HL-60 (cell line): ENCODE data around the gene ECM2.

ENCODE experiments used
- DNase-seq, 2 experiments: peaks; one replicate each; pipeline ENCODE4 v3.0.0-alpha.2; 2010 to 2020; ENCODE audit warnings: low read depth in 1 of 2, low spot score in 1 of 2
- H3K27ac ChIP-seq: fragments of 250-450 bp; sonication (Bioruptor Pico); replicated peaks from 2 replicates; pipeline ENCODE4 v1.5.1; 2020; ENCODE audit warnings: mild to moderate bottlenecking, moderate library complexity
- H3K27me3 ChIP-seq: fragments of 250-450 bp; sonication (Bioruptor Pico); 2 replicates; pipeline ENCODE4 v1.5.1; 2021; ENCODE audit warnings: mild to moderate bottlenecking, moderate library complexity; ENCODE audit not compliant: insufficient read depth, poor library complexity, severe bottlenecking
- H3K4me3 ChIP-seq: replicated peaks from 2 replicates; pipeline ENCODE4 v1.5.1; 2011; ENCODE audit warnings: mild to moderate bottlenecking, control low read depth, low read length; ENCODE audit not compliant: insufficient read depth
- GABPA ChIP-seq: IDR thresholded peaks from 2 replicates; pipeline ENCODE4 v1.6.1; 2012; ENCODE audit warnings: low read depth
- POLR2AphosphoS5 ChIP-seq: IDR thresholded peaks from 2 replicates; pipeline ENCODE4 v1.6.1; 2012; ENCODE audit warnings: low read depth
- SPI1 ChIP-seq: IDR thresholded peaks from 2 replicates; pipeline ENCODE4 v1.6.1; 2012; ENCODE audit warnings: low read depth, mild to moderate bottlenecking, borderline replicate concordance
- TF ChIP-seq, protein P1 (sequence below): IDR thresholded peaks from 2 replicates; pipeline ENCODE4 v1.6.1; 2012; ENCODE audit warnings: low read depth; ENCODE audit not compliant: insufficient replicate concordance
- TF ChIP-seq, protein P2 (sequence below): IDR thresholded peaks from one replicate; pipeline ENCODE4 v1.5.1; 2011; ENCODE audit warnings: low read length, control low read depth, inconsistent platforms; ENCODE audit not compliant: insufficient read depth

ECM2 gene

DNA sequence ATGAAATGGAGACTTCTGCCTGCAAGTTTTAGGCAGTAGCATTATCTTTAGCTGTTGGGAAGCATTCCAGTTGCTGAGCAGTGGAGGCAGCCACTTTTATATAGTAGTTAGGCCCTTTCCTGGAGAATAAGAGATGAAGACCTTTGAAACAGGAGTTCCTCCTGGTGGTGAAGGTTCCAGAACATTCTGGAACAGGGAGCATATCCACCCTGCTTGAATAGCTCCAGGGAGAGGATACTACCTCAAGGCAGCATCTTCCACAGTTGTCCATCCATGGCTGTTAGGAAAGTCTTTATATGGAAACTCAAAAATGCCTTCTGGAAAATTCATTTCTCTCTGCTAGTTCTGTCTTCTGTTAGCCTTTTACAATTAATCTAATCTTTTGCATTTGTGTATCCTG, 56.4 kb downstream of the ECM2 start:
- DNase-seq = no peak
- TF ChIP-seq, protein P1, sequence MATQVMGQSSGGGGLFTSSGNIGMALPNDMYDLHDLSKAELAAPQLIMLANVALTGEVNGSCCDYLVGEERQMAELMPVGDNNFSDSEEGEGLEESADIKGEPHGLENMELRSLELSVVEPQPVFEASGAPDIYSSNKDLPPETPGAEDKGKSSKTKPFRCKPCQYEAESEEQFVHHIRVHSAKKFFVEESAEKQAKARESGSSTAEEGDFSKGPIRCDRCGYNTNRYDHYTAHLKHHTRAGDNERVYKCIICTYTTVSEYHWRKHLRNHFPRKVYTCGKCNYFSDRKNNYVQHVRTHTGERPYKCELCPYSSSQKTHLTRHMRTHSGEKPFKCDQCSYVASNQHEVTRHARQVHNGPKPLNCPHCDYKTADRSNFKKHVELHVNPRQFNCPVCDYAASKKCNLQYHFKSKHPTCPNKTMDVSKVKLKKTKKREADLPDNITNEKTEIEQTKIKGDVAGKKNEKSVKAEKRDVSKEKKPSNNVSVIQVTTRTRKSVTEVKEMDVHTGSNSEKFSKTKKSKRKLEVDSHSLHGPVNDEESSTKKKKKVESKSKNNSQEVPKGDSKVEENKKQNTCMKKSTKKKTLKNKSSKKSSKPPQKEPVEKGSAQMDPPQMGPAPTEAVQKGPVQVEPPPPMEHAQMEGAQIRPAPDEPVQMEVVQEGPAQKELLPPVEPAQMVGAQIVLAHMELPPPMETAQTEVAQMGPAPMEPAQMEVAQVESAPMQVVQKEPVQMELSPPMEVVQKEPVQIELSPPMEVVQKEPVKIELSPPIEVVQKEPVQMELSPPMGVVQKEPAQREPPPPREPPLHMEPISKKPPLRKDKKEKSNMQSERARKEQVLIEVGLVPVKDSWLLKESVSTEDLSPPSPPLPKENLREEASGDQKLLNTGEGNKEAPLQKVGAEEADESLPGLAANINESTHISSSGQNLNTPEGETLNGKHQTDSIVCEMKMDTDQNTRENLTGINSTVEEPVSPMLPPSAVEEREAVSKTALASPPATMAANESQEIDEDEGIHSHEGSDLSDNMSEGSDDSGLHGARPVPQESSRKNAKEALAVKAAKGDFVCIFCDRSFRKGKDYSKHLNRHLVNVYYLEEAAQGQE = no peak
- TF ChIP-seq SPI1 (no peak), POLR2AphosphoS5 (no peak), GABPA (no peak)
- TF ChIP-seq, protein P2, sequence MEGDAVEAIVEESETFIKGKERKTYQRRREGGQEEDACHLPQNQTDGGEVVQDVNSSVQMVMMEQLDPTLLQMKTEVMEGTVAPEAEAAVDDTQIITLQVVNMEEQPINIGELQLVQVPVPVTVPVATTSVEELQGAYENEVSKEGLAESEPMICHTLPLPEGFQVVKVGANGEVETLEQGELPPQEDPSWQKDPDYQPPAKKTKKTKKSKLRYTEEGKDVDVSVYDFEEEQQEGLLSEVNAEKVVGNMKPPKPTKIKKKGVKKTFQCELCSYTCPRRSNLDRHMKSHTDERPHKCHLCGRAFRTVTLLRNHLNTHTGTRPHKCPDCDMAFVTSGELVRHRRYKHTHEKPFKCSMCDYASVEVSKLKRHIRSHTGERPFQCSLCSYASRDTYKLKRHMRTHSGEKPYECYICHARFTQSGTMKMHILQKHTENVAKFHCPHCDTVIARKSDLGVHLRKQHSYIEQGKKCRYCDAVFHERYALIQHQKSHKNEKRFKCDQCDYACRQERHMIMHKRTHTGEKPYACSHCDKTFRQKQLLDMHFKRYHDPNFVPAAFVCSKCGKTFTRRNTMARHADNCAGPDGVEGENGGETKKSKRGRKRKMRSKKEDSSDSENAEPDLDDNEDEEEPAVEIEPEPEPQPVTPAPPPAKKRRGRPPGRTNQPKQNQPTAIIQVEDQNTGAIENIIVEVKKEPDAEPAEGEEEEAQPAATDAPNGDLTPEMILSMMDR = no peak
- Histone ChIP-seq H3K4me3 (no peak overlapping the region), H3K27ac (no peak overlapping the region), H3K27me3 (no peaks in the 10 kb centered on the region)

DNA sequence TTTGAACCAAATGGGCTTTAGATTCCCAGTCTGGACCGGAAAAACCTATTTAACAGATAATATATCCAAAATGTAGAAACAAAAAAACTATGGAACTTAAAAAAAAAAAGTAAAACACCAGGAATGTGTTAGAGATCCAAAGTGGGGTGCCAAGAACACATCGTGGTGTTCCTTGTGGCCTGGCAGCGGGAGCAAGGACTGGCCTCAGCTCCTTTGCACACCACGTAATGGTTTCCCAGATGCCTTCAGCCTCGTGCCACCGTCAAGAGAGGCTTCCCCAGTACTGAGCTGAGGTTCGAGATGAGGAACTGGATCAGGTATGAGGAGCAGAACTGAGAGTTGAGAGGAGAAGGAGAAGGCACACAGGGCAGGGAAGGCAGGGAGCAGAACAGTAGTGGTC, 57.0 kb downstream of the ECM2 start:
- H3K27ac ChIP-seq = no peak overlapping the region
- no peaks in the 10 kb centered on the region for H3K27me3 ChIP-seq
- no peak for DNase-seq
- no peak overlapping the region for H3K4me3 ChIP-seq
- no peak for TF ChIP-seq GABPA
- TF ChIP-seq, protein P1 = no peak
- no peak for TF ChIP-seq SPI1
- TF ChIP-seq POLR2AphosphoS5 = no peak
- TF ChIP-seq, protein P2 = no peak

DNA sequence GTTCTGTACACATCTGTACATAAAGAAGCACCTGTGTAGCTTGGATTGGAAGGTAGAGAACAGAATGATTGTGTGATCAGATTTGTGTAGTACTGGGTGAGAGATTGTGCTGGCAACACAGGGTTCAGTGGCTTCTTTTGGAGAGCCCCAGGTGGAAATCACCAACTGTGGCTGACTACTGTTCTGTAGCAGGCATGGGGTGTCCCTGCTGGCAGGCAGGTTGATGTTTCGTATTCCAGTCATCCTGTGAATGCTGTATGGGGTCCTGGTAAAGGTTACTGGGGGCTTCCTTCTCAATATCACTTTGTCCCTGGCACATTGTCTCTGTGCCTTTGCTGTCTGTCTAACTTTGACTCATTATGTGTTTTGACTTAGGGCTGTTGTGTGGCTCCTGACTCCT, 58.8 kb downstream of the ECM2 start:
- Histone ChIP-seq H3K27ac (no peak overlapping the region), H3K4me3 (no peak overlapping the region), H3K27me3 (no peaks in the 10 kb centered on the region)
- DNase-seq = no peak
- TF ChIP-seq, protein P1 = no peak
- TF ChIP-seq, protein P2 = no peak
- TF ChIP-seq POLR2AphosphoS5 = no peak
- no peak for TF ChIP-seq GABPA
- TF ChIP-seq SPI1 = no peak
